Measurements from ENCODE around the gene PHF13. TPM values are rescaled to one million over a fixed set of nuclear protein-coding genes. Genes with fewer than 3 reads are reported as not detected.
"Not testable (repeated sequence)": the region's sequence is repeated elsewhere in the genome, so short reads cannot be mapped to it uniquely, and the experiment has no call there.

PHF13 gene
- total RNA-seq, 1 experiment from 2014 or later: 5.7 TPM

DNA sequence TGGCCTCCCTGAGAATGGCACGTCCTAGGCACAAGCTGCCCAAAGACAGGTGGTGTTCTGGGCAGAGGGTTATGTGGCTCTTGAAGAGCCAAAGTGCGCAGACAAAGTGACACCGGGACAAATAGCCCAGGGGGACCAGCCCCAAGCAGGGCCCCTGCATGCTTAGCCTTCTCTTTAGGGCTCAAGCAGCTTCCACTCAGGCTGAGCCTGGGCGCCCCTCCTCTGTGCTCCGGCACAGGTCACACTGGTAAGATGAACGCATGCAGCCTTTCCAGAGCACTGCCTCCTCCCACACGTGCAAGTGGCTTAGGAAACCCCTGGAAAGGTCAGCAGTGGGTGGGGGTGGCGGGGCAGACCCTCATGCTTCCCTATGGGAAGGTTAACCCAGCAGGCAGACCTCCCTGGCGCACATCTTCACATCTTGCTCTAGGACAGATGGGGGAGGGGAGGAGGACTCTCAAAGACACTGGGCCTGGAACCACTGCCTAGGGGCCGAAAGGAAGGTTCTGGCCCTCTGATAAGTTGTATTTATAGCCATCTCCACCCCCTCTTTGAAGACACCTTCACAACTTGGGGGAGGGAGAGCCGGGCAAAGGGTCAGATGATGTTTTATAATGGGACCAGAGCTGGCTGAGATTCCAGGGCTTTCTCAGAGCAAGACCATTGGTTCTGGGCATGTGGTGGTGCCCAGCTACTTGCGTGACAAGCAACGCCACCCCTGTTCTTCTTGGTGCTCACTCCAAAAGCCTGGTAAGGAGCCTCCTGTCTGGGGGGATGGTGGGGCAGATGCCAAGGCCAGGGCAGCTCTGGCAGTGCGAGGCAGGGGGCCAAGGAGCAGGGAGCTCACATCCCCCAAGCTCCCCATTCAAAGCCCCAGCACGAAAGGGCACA, 16.4 kb upstream of the PHF13 start:
- no peak overlapping the region for H3K27ac ChIP-seq (ENCODE audit: low read length)
- H3K9ac ChIP-seq (ENCODE audit: low read length): no peak overlapping the region
- H3K4me1 ChIP-seq (ENCODE audit: low read length): peaks cover 20% of the 10 kb centered on the region
- H3K79me2 ChIP-seq (ENCODE audit: low read length): peaks cover 29% of the 10 kb centered on the region
- H2AFZ ChIP-seq (ENCODE audit: low read length): no peak overlapping the region
- H4K20me1 ChIP-seq (ENCODE audit: insufficient read depth, low read depth, low read length): 0 out of 2 replicates have a peak, but pooled peaks cover 3% of the 10 kb centered on the region
- H3K4me2 ChIP-seq (ENCODE audit: low read depth, low read length, poor library complexity, severe bottlenecking): no peak overlapping the region
- no peak for DNase-seq
- no peaks in the 10 kb centered on the region for H3K9me2 ChIP-seq (replicated peaks; ENCODE audit: insufficient read depth, low read length)
- no peaks in the 10 kb centered on the region for H3K27me3 ChIP-seq (ENCODE audit: low read length)
- no peak overlapping the region for H3K4me3 ChIP-seq (ENCODE audit: low read length)
- no peaks in the 10 kb centered on the region for H3K9me3 ChIP-seq (ENCODE audit: low read length)
- H3K36me3 ChIP-seq (ENCODE audit: insufficient read depth, low read length): peaks cover 3% of the 10 kb centered on the region; the same call in 1 of the 2 replicates

DNA sequence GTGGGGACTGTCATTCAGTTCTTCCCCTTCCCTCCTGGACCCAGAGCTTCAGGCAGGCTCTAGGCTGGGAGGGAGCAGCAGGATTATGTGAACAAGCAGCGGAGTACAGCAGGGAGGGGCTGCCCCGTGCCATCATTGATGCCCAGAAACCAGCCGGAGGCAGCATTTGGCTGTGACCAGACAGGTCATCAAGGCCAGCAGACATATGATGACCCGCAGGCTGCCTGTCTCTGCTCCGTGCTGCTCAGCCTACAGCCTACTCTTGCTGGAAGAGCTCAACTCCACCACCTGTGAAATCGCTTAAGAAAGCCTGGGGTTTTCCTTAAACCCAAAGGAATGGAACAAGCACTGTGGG, 15.8 kb upstream of the PHF13 start:
- no peaks in the 10 kb centered on the region for H3K9me3 ChIP-seq (ENCODE audit: low read length)
- H3K4me3 ChIP-seq (ENCODE audit: low read length): no peak overlapping the region
- peaks cover 29% of the 10 kb centered on the region for H3K79me2 ChIP-seq (ENCODE audit: low read length)
- H3K9ac ChIP-seq (ENCODE audit: low read length): no peak overlapping the region
- H3K4me1 ChIP-seq (ENCODE audit: low read length): peaks cover 25% of the 10 kb centered on the region
- H2AFZ ChIP-seq (ENCODE audit: low read length): no peak overlapping the region
- no peak overlapping the region for H3K27ac ChIP-seq (ENCODE audit: low read length)
- no peaks in the 10 kb centered on the region for H3K9me2 ChIP-seq (replicated peaks; ENCODE audit: insufficient read depth, low read length)
- H3K4me2 ChIP-seq (ENCODE audit: low read depth, low read length, poor library complexity, severe bottlenecking): no peak overlapping the region
- 0 out of 2 replicates have a peak, but pooled peaks cover 3% of the 10 kb centered on the region for H4K20me1 ChIP-seq (ENCODE audit: insufficient read depth, low read depth, low read length)
- H3K36me3 ChIP-seq (ENCODE audit: insufficient read depth, low read length): peaks cover 3% of the 10 kb centered on the region; the same call in 1 of the 2 replicates
- no peaks in the 10 kb centered on the region for H3K27me3 ChIP-seq (ENCODE audit: low read length)
- DNase-seq: no peak

DNA sequence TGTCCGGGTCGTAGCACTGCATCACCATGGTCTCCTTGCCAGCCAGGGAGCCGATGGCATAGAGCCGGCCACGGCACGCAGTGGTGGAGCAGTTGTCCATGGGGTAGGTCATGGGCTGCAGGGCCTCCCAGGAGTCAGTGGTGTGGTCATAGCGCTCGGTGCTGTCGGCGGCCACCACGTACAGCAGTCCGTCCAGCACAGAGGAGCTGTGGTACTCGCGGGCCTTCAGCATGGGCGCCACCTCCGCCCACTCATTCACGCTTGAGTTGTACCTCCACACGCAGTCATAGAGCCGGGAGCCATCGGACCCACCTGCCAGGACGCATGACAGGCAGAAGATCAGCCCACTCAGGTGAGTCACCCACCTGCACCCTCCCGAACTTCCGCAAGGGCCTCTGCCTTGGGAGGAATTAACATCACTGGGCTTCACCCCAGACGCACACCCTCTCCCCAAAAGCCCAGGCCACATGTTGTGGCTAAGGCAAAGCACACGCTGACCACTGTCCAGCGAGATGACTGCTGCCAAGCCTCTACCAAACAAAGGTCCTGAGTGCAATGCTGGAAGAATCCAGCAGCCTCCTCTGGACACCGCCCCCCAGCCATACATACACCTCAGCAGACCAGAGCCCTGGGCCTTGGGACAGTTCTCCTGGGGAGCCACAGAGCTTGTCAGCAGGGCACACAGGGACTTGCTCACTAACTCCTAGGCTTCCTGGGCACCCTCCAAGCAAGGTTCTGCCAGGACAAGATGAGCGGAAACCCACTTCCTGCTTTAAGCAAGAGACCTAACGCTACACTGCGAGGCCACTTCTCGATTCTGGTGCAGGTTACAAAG, 14.2 kb upstream of the PHF13 start:
- Histone ChIP-seq H3K4me3 (ENCODE audit: low read length) (no peak overlapping the region), H3K36me3 (ENCODE audit: insufficient read depth, low read length) (peaks cover 3% of the 10 kb centered on the region; the same call in 1 of the 2 replicates), H3K9ac (ENCODE audit: low read length) (no peak overlapping the region), H2AFZ (ENCODE audit: low read length) (no peak overlapping the region), H3K27me3 (ENCODE audit: low read length) (no peaks in the 10 kb centered on the region), H3K9me2 (replicated peaks; ENCODE audit: insufficient read depth, low read length) (no peaks in the 10 kb centered on the region), H3K4me1 (ENCODE audit: low read length) (peaks cover 32% of the 10 kb centered on the region), H3K9me3 (ENCODE audit: low read length) (no peaks in the 10 kb centered on the region), H4K20me1 (ENCODE audit: insufficient read depth, low read depth, low read length) (0 out of 2 replicates have a peak, but pooled peaks cover 3% of the 10 kb centered on the region), H3K79me2 (ENCODE audit: low read length) (peaks cover 29% of the 10 kb centered on the region), H3K4me2 (ENCODE audit: low read depth, low read length, poor library complexity, severe bottlenecking) (no peak overlapping the region), H3K27ac (ENCODE audit: low read length) (no peak overlapping the region)
- no peak for DNase-seq

- not testable (repeated sequence) for H4K20me1 ChIP-seq (ENCODE audit: insufficient read depth, low read depth, low read length)
These were observed 13.5 kb upstream of the PHF13 start for GRCh38 chr1:6599991-6600390.

GRCh38 chr1:6600410-6601048, 13.0 kb upstream of the PHF13 start:
- no peaks in the 10 kb centered on the region for H3K27me3 ChIP-seq (ENCODE audit: low read length)
- peak overlapping the region; percentile 81 for H3K9ac ChIP-seq (ENCODE audit: low read length)
- peak overlapping the region; percentile 10; the same call in 1 of the 2 replicates for H3K27ac ChIP-seq (ENCODE audit: low read length)
- H3K9me2 ChIP-seq (replicated peaks; ENCODE audit: insufficient read depth, low read length): no peaks in the 10 kb centered on the region
- 0 out of 2 replicates have a peak, but pooled peaks cover 2% of the 10 kb centered on the region for H4K20me1 ChIP-seq (ENCODE audit: insufficient read depth, low read depth, low read length)
- peak; percentile 40 for DNase-seq
- peak overlapping the region; percentile 100 for H3K4me2 ChIP-seq (ENCODE audit: low read depth, low read length, poor library complexity, severe bottlenecking)
- H3K4me1 ChIP-seq (ENCODE audit: low read length): peaks cover 32% of the 10 kb centered on the region
- no peak overlapping the region for H2AFZ ChIP-seq (ENCODE audit: low read length)
- H3K4me3 ChIP-seq (ENCODE audit: low read length): peak overlapping the region; percentile 91
- H3K9me3 ChIP-seq (ENCODE audit: low read length): no peaks in the 10 kb centered on the region
- H3K79me2 ChIP-seq (ENCODE audit: low read length): peaks cover 29% of the 10 kb centered on the region
- H3K36me3 ChIP-seq (ENCODE audit: insufficient read depth, low read length): peaks cover 3% of the 10 kb centered on the region; the same call in 1 of the 2 replicates

More at GRCh38 chr1:6599991-6600390, 13.5 kb upstream of the PHF13 start:
- Histone ChIP-seq H3K79me2 (ENCODE audit: low read length) (peaks cover 29% of the 10 kb centered on the region), H3K4me2 (ENCODE audit: low read depth, low read length, poor library complexity, severe bottlenecking) (peak overlapping the region; percentile 100), H3K4me1 (ENCODE audit: low read length) (peaks cover 32% of the 10 kb centered on the region), H3K4me3 (ENCODE audit: low read length) (peak overlapping the region; percentile 91), H3K9ac (ENCODE audit: low read length) (peak overlapping the region; percentile 81)
- H2AFZ ChIP-seq (ENCODE audit: low read length); H3K9me3 ChIP-seq (ENCODE audit: low read length); H3K9me2 ChIP-seq (replicated peaks; ENCODE audit: insufficient read depth, low read length); H3K27ac ChIP-seq (ENCODE audit: low read length); DNase-seq; H3K27me3 ChIP-seq (ENCODE audit: low read length); H3K36me3 ChIP-seq (ENCODE audit: insufficient read depth, low read length): not testable (repeated sequence)

GRCh38 chr1:6601049-6601922, 12.2 kb upstream of the PHF13 start:
- Histone ChIP-seq H3K4me1 (ENCODE audit: low read length) (peaks cover 32% of the 10 kb centered on the region), H3K4me2 (ENCODE audit: low read depth, low read length, poor library complexity, severe bottlenecking) (peak overlapping the region; percentile 100), H4K20me1 (ENCODE audit: insufficient read depth, low read depth, low read length) (no peaks in the 10 kb centered on the region), H3K27me3 (ENCODE audit: low read length) (no peaks in the 10 kb centered on the region), H3K27ac (ENCODE audit: low read length) (no peak overlapping the region), H2AFZ (ENCODE audit: low read length) (peak overlapping the region; percentile 28; the same call in 1 of the 2 replicates), H3K9ac (ENCODE audit: low read length) (peak overlapping the region; percentile 81), H3K36me3 (ENCODE audit: insufficient read depth, low read length) (peaks cover 3% of the 10 kb centered on the region; the same call in 1 of the 2 replicates), H3K9me2 (replicated peaks; ENCODE audit: insufficient read depth, low read length) (no peaks in the 10 kb centered on the region), H3K79me2 (ENCODE audit: low read length) (peaks cover 29% of the 10 kb centered on the region), H3K9me3 (ENCODE audit: low read length) (no peaks in the 10 kb centered on the region), H3K4me3 (ENCODE audit: low read length) (peak overlapping the region; percentile 91)
- DNase-seq: peak; percentile 76

GRCh38 chr1:6601923-6602668, 11.4 kb upstream of the PHF13 start:
- H3K79me2 ChIP-seq (ENCODE audit: low read length): peaks cover 29% of the 10 kb centered on the region

More at GRCh38 chr1:6601923-6602668, 11.4 kb upstream of the PHF13 start:
- H3K36me3 ChIP-seq (ENCODE audit: insufficient read depth, low read length): peaks cover 3% of the 10 kb centered on the region; the same call in 1 of the 2 replicates
- H2AFZ ChIP-seq (ENCODE audit: low read length): peak overlapping the region; percentile 28; the same call in 1 of the 2 replicates
- no peaks in the 10 kb centered on the region for H3K27me3 ChIP-seq (ENCODE audit: low read length)
- H3K4me2 ChIP-seq (ENCODE audit: low read depth, low read length, poor library complexity, severe bottlenecking): peak overlapping the region; percentile 100
- H3K9me2 ChIP-seq (replicated peaks; ENCODE audit: insufficient read depth, low read length): no peaks in the 10 kb centered on the region
- H4K20me1 ChIP-seq (ENCODE audit: insufficient read depth, low read depth, low read length): no peaks in the 10 kb centered on the region
- peak overlapping the region; percentile 91 for H3K4me3 ChIP-seq (ENCODE audit: low read length)
- no peak overlapping the region for H3K27ac ChIP-seq (ENCODE audit: low read length)
- peaks cover 32% of the 10 kb centered on the region for H3K4me1 ChIP-seq (ENCODE audit: low read length)
- H3K9ac ChIP-seq (ENCODE audit: low read length): peak overlapping the region; percentile 81
- no peak for DNase-seq
- H3K9me3 ChIP-seq (ENCODE audit: low read length): no peaks in the 10 kb centered on the region

Data from Karpas-422 (cell line).